Measurements from ENCODE around the gene CACNA1B.
"Not testable (repeated sequence)": the region's sequence is repeated elsewhere in the genome, so short reads cannot be mapped to it uniquely, and the experiment has no call there.

DNA sequence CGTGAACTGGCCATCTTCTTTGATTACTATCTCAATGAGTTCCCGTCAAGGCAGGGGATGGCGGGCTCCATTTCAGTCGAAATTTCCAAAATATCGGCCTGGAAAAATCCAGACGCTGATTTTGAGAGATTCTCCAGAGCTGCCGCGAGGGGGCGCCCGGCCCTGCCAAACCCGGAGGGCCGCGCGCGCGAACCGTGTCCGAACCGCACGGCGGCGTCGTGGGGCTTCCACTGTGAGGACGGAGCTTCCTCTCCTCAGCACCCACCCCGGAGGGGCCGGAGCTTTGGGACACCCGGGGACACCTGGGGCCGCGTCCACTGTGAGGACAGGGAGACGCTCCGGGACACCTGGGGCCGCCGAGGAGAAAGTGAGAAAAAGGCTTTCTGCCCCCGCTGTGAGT, 270.0 kb downstream of the CACNA1B start:
- TF ChIP-seq, protein P1, sequence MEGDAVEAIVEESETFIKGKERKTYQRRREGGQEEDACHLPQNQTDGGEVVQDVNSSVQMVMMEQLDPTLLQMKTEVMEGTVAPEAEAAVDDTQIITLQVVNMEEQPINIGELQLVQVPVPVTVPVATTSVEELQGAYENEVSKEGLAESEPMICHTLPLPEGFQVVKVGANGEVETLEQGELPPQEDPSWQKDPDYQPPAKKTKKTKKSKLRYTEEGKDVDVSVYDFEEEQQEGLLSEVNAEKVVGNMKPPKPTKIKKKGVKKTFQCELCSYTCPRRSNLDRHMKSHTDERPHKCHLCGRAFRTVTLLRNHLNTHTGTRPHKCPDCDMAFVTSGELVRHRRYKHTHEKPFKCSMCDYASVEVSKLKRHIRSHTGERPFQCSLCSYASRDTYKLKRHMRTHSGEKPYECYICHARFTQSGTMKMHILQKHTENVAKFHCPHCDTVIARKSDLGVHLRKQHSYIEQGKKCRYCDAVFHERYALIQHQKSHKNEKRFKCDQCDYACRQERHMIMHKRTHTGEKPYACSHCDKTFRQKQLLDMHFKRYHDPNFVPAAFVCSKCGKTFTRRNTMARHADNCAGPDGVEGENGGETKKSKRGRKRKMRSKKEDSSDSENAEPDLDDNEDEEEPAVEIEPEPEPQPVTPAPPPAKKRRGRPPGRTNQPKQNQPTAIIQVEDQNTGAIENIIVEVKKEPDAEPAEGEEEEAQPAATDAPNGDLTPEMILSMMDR (IDR thresholded peaks at IDR 0.05): not testable (repeated sequence)
- TF ChIP-seq POLR2A (IDR thresholded peaks at IDR 0.05): not testable (repeated sequence)
